Hypothalamus (tissue), 51 donors: ENCODE results near the gene LINGO1.

Experiments used
- DNase-seq, 51 donors: peaks; one replicate each; lab custom pipeline; 2025; lab: John Stamatoyannopoulos, UW

The LINGO1 gene

DNA sequence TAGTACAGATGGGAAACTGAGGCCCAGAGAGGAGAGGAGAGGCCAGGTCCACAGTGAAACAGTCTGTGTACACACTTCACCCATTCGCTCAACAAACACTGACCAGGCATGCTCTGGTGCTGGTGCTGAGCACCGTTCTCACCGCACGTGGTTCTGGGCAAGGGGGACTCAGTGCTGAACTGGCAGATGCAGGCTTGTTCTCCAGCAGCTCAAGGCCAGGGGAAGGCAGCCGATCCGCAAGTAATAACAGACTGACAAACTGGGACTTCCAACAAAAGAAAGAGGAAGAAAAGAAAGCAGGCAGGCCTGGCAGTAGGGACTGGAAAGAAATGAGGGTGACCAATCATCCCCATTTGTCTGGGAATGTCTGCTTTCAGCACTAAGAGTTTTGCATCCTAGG, 25.6 kb upstream of the LINGO1 start:
- no peak for DNase-seq

DNA sequence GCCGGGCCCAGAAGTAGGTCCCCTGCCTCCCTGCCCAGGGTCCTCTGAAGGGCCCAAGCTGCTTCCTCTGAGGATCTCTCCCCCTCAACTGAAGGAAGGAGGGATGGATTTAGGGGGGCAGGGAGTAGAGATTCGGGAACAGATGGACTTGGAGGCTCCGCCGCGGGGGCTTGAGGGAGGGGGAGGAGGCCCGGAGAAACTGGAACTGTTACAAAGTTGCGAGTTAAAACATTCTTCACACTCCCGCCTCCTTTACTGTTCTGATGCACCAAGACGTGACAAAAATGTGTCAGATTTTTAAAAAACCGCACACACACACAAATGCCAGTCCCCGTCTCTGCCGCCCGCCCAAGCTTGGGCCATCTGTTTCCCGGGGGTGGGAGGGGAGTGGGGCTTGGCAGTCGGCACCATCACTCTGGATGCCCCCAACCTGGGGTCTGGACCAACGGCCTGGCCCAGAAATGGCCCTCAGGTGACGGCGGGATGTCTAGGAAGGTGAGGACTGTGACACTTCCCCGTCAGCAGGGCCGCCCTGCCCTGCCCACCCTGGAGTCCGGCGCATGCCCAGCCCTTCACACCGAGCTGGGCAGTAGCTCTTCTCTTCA, 25.0 kb upstream of the LINGO1 start:
- peak in 1 of 51 donors; percentile 50 for DNase-seq

- peak in 1 of 51 donors; percentile 7 for DNase-seq
Observed at GRCh38 chr15:77656294-77656693, 23.6 kb upstream of the LINGO1 start.

- DNase-seq: no peak
Observed at GRCh38 chr15:77654975-77655374, 22.3 kb upstream of the LINGO1 start.

- DNase-seq: no peak
Observed at GRCh38 chr15:77653832-77654480, 21.2 kb upstream of the LINGO1 start.

DNA sequence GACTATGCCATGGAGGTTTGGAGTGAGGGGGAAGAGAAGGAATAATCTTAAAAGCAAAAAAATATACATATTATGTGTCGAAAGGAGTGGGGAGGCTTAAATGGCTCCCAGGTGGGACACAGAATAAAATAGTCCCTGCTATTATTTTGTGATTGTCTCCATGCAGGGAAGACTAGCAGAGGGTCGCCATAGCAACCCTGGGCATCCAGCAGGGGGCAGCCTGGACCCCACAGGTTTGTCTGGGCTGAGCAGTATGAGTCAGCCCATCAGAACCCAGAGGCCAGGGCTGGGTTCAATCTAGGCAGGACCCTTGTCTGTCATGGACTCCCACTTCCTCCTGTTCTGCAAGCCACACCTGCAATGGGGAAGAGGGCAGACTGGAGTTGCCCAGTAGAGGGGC, 17.6 kb upstream of the LINGO1 start:
- peak in 6 of 51 donors; percentile 6 to 51 (median 16) for DNase-seq

DNA sequence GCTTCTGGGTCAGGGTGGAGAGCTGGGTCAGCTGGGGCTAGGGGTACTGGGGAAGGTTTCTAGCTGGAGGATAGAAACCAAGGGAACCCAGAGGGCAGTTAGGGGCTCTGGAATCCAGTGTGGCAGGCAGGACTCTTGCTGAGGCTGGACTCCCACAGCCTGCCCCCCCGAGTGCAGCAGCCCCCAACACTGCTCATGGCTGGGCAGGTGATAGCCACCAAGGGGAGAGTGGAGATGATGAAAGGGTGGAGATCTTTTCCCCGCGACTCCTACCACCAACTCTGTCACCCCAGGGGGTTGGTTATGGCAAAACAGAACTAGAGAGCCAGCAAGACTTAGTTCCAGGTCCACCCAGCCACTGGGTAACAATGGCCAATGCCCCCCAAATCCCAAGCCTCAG, 16.9 kb upstream of the LINGO1 start:
- no peak for DNase-seq

- DNase-seq: no peak
Observed at GRCh38 chr15:77649017-77649416, 16.3 kb upstream of the LINGO1 start.

DNA sequence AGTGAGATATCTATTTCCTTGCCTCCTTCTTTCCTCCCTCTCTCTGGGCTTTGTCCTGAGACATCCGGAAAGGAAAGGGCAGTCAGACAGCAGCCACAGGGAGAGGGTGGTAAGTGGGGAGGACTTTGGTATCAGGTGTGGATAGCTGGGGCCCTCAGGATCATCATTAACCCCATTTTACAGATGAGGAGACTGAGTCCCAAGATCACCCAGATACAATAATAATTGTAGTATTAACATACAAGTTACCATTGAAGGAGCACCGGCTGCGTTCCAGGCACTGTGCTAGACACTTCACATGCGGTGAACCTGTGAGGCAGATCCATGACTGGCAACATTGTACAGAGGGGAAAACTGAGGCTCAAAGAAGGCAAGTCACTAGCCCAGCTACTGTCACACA, 15.2 kb upstream of the LINGO1 start:
- DNase-seq: no peak

DNA sequence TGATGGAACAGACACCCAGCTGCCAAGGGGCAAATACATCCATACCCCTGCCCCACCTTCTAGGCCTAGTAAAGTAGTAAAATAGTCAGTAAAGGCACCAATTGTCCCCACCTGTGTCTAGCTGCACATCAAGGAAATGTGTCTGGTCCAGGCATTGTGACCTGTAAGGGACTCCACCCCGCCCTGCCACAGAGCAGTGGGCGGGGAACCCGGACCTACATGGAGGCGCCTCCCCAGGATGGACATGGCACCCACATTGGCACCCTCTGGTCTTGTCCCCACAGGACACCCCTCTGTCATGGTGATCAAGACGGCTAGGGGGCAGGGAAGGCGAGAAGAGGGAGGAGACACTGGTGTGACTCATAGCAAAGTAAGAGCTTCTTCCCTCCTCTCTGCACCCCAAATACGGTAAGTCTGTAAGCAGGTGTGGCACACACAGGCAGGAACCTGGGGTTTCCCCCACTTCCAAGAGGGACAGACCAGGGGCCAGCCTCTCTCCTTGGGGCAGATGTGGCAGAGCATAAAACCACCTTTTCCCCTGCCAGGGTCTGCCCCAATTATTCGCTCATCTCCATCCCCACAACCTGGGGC, 13.5 kb upstream of the LINGO1 start:
- DNase-seq: no peak

GRCh38 chr15:77645602-77646001, 12.9 kb upstream of the LINGO1 start:
- no peak for DNase-seq

- no peak for DNase-seq
Observed at GRCh38 chr15:77644543-77645247, 12.0 kb upstream of the LINGO1 start.

GRCh38 chr15:77643764-77644163, 11.1 kb upstream of the LINGO1 start:
- no peak for DNase-seq

- no peak for DNase-seq
Observed at GRCh38 chr15:77642793-77643430, 10.2 kb upstream of the LINGO1 start.

GRCh38 chr15:77641999-77642398, 9.3 kb upstream of the LINGO1 start:
- no peak for DNase-seq

DNA sequence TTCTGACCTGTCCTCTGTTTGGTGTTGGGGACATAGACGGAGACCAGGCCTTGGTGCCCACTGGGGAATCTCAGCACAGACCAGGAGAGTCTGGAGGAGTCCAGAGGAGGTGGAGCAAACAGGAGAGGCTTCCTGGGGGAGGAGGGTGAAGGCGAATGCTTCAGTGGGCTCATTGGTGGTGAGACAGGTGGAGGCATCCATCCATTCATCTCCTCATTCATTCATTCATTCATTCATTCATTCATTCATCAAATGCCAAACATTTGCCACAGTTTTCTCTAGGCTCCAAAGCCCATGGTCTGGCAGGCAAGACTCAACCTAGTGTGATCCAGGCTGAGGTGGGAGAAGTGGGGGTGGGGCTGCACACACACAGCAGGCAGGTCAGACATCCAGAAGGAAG, 7.9 kb upstream of the LINGO1 start:
- DNase-seq: no peak

- DNase-seq: no peak
Observed at GRCh38 chr15:77639431-77639830, 6.7 kb upstream of the LINGO1 start.

DNA sequence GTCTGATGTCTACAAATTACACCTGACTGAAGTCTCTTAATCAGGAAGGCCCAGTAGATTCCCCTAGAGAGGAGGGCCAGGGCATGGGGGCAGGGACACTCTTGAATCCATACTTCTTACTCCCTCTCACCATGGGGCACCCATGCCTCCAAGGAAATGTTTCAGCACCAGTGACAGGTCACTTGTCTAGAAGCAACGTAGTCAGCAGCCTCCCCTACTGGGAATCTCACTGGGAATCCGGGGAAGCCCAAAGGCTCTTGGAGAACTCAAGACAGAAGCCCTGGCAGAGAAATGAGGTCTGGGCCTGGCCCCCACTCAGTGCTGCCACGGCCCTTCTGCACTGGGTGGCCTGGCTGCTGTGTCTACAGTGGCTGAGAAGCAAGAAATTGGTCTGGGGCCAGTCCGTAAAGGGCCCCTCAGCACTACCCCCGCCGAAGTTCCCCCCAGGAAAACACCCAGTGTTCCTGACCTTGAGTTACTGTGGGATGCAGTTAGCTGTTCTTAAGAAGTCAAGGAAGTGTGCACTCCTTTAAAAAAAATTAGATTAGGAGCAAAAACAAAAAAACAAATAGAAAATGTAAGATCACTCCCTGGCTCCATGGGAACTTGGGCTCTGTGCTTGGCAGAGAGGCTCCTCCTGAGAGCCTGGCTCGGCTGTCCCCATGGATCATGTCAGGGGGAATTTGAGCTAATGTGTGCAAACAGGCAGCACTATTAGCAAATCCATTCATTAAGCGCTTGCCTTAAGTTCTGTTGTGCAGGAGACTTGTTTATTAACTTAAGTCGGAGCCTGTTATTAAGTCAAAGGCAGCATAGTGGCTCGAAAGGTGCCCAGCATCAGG, 5.4 kb upstream of the LINGO1 start:
- DNase-seq: peak in 12 of 51 donors; percentile 13 to 57 (median 44)

GRCh38 chr15:77636209-77636608, 3.5 kb upstream of the LINGO1 start:
- no peak for DNase-seq

DNA sequence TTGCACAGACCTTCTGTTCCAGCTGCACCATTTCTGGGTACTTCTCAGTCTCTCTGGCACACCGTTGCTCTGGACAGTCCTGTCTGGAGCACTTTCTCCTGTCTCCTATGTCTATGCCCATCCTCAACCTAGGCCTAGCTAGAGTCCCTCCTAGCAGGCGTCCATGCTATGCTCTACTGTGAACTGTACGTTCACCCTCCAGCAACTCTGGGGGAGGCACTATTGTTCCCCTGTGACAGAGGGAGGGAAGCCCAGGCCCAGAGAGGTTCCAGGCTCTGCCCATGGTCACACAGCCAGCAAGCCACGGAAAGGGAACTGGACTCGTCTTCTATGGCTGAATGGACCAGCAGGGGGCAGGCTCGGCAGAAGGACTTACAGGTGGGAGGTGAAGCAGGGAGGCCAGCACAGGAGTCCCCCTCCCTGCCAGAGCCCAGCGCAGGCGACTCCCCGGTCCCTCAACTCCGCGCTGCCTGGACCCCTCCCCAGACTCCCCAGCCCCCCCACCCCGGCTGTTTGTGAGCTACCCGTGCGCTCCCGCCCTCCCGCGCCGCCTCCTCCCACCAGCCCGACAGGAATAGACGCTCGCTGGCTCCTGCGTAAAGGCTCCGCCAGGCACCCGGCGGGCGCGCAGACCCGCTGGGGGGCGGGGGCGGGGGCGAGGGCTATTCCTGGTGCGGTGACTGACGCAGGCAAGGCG, 1.7 kb upstream of the LINGO1 start:
- peak in 33 of 51 donors; percentile 9 to 69 (median 30) for DNase-seq
